GM20000 (cell line): Measurements from ENCODE around the gene KLK7.

Source experiments
- DNase-seq: peaks from one replicate; pipeline ENCODE4 v3.0.0; 2012; ENCODE audit warnings: low spot score
- TF ChIP-seq, protein P1 (sequence below): IDR thresholded peaks from 2 replicates; pipeline ENCODE4 v1.5.1; 2012; ENCODE audit warnings: mild to moderate bottlenecking, control low read depth; ENCODE audit errors: extremely low read depth, missing control alignments

Gene KLK7

DNA sequence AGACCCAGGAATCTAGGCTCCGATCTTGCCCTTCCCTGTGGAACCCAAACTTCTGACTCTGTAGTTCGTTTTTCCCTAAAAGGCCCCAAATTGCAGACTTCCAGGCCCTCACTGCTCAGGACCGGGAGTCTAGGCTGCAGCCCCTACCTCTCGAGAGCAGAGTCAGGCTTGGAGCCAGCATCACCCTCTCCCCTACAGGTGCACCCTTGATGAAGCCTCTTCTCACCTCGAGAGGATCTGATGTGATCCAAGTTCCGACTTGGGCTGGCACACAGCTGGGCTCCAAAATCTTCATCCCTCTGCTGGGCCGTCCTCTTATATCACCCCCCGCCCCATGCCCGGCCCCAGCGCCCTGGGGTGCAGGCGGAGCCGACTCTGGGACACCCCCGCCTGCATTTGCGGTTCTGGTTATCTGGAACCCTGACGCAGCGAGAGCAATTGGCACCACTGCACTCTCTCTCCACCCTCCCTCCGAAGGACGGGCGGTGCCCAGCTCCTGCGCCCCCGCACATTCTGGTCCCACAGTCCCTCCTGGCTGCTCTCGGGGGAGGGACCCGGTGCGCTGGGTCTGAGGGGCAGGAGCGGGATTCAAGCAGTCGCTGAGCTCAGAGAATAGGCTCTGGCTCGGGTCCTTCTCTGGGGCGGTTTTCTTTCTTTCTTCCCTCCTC, at the start of gene KLK7:
TSS of gene KLK7 (minus strand) at position 293 of the 668 bp plus-strand sequence. CDS start 1,518 bp downstream, outside the sequence.
- TF ChIP-seq, protein P1, sequence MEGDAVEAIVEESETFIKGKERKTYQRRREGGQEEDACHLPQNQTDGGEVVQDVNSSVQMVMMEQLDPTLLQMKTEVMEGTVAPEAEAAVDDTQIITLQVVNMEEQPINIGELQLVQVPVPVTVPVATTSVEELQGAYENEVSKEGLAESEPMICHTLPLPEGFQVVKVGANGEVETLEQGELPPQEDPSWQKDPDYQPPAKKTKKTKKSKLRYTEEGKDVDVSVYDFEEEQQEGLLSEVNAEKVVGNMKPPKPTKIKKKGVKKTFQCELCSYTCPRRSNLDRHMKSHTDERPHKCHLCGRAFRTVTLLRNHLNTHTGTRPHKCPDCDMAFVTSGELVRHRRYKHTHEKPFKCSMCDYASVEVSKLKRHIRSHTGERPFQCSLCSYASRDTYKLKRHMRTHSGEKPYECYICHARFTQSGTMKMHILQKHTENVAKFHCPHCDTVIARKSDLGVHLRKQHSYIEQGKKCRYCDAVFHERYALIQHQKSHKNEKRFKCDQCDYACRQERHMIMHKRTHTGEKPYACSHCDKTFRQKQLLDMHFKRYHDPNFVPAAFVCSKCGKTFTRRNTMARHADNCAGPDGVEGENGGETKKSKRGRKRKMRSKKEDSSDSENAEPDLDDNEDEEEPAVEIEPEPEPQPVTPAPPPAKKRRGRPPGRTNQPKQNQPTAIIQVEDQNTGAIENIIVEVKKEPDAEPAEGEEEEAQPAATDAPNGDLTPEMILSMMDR = no peak
- DNase-seq = no peak

DNA sequence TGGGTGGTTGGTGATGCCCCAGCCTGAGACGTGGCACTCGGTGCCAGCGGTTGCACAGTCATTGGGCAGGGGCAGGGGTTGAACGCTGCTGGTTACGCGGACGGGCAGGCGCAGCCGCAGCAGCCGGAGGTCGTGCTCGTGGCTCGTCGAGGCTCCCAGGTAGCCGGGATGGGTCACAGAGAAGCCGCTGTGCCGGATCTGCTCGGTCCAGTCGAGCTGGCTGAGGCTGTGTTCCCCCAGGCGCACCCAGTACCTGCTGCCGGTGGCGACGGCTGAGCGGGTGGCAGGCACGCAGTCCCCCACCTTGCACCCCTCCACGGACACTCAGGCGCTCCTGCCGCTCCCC, 48.1 kb upstream of the KLK7 start:
- TF ChIP-seq, protein P1 = no peak
- DNase-seq = no peak

DNA sequence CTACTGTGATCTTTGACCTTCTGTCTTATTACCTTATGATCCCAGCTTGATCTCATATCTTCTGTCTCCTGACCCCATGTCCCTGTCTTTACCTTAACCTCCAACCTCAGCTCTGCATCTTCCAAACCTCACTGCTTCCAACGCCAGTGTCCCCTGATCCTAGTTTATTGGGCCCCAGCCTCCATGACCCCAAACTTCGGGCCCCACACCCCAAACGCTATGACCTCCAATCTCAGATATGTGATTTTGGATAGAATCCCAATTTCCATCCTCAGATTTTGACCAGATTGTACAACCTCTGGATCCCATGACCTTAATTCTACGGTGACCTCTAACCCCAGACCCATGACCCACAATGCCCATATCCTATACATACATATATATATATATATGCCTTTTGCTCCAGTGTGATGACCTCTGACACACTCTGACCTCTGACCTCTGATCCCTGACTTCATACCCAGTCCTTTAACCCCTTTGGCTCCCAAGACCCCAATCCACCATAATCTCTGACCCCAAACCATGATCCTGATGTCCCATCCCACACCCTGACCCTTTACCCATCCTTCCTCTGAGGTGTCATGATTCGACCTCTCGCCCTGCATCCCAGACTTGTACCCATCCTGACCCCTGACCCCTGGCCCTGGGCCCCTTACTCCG, 47.6 kb upstream of the KLK7 start:
- TF ChIP-seq, protein P1 = no peak
- DNase-seq = no peak

DNA sequence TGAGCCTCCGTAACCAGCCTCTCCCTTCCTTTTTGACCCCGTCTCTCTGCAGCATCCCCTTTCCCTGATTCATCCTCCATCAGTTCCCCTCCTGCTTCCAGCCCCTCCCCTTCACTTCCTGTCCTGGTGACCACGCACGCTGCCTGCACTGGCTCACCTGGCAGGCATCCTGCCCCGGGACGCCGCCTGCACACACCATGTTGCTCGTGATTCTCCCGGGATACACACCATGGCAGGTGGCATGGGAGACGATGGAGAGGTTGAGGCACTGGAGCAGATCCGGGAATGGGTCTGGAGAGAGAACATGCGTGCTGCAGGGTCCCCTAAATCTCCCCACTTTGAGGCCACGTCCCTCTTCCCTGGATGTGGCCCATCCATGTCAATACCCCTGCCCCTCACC, 46.9 kb upstream of the KLK7 start:
- no peak for DNase-seq
- TF ChIP-seq, protein P1 = no peak

DNA sequence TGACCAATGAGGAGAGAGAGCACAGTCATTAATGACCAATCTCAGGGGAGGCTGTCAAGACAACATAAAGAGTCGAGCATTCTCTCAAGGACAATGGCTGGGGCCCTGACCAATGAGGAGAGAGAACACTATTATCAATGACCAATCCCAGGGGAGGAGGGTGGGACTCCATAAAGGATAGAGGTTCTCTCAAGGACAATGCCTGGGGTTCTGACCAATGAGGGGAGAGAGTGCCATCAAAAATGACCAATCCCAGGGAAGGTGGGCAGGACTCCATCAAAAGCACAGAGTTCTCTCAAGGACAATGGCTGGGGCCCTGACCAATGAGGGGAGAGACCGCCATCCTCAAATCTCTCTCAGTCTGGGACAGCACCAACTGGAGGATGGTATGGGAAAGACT, 46.0 kb upstream of the KLK7 start:
- TF ChIP-seq, protein P1 = no peak
- DNase-seq = no peak

DNA sequence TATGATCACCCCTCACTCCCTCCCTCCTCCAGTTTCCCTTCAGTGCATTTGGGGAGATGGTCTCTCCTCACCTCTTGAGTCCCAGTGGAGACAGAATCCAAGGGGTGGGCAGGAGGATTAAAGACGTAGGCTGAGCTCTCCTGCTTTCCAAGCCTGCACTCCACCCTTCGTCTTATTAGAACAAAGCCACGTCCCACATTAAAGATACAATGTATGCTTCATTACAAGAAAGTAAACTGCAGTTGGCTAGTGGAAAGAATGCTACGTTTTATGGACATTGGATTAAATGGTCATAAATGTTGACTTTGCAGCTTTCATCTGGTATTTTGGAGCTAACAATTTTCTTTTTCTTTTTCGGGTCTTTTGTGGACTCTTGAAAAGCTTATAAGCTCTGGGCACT, 44.2 kb upstream of the KLK7 start:
- DNase-seq = no peak
- TF ChIP-seq, protein P1 = no peak

DNA sequence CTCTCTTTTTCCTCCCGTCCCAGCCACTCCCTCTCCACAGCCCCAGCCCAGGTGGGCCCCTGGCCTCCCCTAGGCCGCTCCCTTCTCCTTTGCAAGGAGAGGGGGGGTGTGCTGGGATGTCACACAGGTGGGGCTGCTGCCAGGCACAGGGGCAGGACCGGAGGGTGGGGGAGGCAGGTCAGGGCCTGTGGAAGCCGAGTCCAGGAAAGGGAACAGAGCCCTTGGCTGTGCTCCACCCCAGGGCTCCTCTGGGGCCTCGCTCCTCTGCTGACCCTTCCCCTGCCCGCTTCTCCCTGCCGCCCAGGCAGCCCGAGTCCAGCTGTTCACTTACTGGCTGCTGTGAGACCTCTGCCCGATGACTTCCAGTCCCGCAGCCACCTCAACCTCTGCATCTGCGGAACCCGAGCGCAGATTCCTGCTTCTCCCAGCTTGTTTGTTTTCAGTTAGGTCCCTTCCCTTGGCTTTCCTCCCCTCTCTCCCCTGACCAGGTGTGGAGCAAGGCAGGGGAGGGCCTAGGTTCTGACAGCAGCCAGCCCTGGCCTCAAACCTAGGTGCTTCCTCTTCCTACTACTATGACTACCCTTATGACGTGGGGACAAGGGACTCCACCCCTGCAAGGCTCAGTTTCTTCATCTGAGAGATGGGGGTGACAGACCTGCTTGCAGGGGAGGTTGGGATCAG, 43.5 kb upstream of the KLK7 start:
- TF ChIP-seq, protein P1 = no peak
- DNase-seq = no peak
